OCI-M1 (cell line): ENCODE data around the gene TMEM123.

ENCODE experiments used
- DNase-seq: peaks from one replicate; lab custom pipeline; 2025; lab: John Stamatoyannopoulos, UW

TMEM123 gene, protein sequence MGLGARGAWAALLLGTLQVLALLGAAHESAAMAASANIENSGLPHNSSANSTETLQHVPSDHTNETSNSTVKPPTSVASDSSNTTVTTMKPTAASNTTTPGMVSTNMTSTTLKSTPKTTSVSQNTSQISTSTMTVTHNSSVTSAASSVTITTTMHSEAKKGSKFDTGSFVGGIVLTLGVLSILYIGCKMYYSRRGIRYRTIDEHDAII

DNA sequence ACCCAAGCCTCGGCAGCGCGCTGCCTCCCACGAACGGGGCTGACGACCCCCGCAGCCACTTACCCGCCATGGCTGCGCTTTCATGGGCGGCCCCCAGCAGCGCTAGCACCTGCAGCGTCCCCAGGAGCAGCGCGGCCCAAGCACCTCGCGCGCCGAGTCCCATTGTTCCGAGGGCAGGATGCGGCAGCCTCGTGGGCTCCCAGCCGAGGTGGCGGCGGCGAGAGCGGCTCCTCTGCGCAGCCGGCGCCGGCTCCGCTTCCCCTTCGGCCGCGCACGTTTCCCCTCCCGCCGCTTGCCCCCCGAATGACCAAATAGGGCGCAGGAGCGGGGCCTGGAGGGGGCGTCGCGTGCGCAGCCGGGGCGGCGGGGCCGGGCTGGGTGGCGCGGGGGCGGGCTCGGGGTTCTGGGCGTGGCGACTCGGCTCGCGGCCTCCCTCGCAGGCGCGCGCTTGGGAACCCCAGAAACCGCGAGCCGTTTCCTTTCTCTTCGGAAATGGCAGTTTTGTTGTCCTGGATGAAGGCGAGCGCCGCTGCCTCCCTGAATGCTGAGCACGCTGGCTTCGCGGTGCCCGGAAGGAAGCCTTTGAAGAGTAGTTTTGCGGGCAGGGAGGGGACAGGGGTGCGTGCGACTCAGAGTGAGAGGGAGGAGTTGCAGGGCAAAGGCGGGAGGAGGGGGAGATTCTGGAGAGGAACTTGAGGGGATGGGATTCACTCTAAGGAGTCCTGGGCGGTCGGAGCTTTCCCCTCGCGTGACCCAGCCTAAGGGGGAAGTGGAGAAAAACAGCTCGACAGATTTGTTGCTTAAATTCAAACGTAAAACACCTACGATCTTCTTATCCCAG, at the start of gene TMEM123:
TSS of gene TMEM123 (minus strand) at position 305 of the 841 bp plus-strand sequence. CDS start at position 163, 142 bp downstream.
- DNase-seq: peak; percentile 66

DNA sequence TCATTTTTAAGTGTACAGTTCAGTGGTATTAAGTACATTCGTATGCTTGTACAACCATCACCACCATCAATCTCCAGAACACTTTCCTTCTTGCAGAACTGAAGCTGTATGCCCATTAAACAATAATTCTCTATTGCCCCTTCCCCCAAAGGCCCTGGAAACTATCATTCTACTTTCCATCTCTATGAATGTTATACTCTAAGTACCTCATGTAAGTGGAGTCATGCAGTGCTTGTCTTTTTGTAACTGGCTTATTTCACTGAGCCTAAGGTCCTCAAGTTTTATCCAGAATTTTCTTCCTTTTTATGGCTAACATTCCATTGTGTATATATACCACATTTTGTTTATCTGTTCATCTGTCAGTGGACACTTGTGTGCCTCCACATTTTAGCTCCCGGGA, 48.3 kb upstream of the TMEM123 start:
- DNase-seq: no peak

DNA sequence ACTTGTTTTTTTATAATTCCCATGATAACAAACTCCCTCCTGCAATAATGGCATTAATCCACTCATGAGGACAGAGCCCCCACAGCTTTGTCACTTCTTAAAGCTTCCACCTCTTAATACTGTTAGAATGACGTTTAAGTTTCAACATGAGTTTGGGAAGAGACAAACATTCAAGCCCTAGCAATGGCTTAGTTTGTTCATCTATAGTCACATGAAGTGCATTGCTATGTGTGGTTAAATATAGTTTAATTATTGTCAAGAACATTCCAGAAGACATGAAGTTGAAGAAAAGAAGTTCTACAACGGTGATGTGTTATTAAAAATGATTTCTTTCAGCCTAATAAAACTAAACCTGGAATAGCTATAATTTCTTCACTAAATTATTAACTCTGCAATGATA, 47.4 kb upstream of the TMEM123 start:
- DNase-seq: no peak

DNA sequence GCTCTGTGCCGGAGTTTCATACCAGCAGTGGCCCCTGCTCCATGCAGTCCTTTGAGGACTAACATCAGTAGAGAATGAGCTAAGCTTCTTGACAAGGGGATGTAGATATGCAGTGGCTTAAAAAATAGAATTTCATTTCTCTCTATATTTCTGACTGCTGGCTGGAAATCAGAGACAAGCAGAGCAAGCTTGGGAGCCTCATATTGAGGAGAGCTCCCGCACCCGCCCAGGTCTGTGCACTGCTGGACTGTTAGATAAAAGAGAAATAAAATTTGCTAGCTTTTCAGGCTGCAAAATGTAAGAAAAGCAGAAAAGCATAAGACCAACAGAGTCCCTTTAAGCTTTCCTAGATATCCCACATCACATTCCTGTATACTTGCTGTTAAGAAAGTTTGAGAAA, 46.6 kb upstream of the TMEM123 start:
- no peak for DNase-seq

DNA sequence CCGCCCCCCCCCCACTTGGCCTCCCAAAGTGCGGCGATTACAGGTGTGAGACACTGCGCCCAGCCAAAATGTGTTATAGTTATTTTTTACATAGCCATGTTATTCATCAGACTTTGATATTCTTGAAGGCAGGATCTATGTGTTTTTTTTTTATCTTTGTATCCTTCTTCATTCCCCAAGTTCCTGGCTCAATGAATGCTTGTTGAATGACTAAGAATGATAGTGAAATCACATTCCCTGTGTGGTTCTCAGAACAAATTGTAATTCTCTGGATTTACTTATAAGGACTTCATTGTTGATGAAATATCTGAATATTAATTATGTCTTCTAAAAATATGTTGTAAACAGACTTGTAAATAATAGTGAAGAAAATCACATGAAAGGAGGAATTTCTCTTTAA, 44.5 kb upstream of the TMEM123 start:
- DNase-seq: no peak

DNA sequence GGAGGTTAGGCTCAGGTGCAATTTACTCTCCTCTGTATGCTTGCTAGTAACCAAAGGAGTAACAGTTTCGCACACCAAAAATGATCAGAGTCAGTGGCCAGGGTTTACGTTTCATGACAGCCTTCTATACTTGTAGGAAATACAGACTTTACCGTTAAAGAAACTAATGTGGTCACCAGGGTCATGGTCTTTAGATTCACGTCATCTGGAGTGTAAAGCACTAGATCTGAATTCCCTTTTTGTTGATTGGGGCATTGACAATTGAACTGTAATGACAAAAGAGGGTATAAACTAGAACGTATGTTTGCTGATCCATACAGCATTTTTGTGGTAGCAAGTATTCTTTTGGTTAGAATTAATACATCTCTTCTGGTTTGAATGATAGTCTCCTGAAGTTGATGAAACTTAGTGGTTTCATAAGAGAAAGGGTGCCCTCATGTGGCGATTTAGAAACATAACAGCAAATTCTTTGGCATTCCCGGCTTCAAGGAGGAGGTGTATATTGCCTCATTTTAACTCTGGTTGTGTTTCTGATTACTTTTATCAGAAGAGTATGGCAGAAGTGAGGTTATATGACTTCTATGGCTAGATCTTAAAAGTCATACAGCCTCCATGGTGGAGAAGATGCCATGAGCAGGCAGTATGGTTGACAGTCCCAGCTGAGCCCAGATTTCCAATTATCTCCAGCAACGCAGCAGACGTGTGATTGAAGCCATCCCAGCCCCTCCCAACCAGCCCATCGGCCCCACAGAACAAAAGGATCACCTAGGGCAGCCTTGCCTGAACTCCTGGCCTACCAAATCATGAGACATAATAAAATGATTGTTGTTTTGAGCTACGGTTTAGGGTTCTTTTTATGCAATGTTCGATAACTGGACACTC, 42.8 kb upstream of the TMEM123 start:
- peak; percentile 71 for DNase-seq

DNA sequence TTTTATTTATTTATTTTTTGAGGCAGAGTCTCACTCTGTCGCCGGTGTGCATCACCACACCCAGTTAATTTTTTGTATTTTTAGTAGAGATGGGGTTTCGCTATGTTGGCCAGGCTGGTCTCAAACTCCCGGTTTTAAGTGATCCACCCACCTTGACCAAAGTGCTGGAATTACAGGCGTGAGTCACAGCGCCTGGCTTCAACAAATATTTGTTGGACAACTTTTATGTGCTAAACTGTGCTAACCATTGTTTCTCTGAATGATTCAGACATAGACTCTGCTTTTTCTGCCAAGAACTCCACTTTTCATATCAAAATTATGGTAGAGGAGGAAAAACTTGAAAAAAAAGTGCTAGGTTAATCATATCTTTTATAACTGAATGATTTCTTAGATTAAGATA, 41.7 kb upstream of the TMEM123 start:
- DNase-seq: no peak

DNA sequence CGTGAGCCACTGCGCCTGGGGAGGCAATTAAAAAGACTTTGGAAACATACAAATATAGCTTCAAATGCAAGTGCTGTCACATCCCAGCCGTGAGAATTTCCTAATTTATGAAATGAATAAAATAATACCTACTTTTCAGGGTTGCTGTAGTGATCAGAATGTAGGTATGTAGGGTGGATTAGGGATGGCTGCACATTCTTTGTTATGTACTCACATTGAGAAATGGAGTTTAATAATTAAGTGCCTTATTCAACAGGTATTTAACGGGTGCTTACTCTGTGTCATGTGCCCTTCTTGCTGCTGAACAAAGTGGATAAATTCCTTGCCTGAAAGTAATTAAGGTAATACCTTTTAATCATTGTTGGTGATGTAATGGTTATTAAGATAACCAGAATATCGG, 41.0 kb upstream of the TMEM123 start:
- DNase-seq: no peak

DNA sequence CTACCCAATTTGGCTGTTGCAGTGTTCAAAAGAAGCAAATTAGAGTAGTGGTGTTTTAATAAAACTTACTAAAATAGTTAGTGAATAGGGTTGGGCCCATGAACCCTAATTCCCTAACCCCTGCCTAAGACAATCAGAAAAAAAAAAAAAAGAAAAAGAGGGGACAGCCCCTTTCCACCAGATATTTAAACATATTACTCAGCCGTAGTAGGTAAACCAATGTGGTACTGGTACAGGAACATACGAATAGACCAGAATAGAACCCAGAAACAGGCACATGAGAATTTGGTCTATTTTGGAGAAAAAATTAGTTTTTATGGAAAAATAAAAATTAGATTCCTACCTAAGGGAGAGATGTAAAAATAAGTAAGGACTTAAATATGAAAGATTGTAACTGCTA, 39.4 kb upstream of the TMEM123 start:
- DNase-seq: no peak

DNA sequence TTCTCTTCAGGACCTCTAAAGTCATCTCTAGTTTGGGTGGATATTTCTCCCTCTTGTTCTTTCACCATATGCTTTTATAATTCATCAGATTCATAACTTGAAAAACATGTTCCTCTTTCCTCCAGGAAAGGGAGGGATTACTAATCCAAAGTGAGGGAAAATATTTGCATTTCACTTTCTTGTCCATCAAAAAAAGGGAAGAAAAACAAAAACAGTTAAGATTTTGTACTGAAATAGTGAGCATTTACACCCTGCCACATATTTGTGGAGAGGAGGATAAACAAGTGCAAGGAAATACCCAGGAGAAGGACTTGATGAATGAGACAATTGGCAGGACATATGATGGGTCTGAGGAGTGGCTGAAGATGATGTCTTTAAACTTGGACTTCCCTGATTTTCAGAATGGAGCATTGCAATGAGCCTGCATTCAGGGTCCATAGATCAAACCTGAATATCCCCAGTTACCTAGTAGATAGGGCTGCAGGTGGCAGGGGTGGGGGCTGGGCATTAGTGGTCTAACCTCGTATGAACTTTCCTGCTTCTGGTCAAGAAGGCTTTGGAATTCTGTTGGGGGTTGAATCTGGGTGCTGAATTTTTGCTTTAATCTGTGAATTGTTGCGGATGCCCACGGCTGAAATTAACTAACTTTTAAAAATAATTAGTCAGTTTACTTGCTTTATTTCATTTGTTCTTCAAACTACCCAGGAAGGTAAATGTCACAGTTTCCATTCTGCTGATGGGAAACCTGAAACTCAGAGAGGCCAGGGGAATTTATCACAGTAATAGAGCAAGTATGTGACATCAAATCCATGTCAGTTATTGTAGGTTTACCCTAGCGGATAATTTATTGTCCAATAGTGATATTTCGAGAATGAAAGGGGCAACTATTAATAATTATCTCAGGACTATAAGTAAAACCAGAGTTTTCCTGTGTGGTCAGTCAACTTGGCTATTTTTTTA, 36.9 kb upstream of the TMEM123 start:
- no peak for DNase-seq

DNA sequence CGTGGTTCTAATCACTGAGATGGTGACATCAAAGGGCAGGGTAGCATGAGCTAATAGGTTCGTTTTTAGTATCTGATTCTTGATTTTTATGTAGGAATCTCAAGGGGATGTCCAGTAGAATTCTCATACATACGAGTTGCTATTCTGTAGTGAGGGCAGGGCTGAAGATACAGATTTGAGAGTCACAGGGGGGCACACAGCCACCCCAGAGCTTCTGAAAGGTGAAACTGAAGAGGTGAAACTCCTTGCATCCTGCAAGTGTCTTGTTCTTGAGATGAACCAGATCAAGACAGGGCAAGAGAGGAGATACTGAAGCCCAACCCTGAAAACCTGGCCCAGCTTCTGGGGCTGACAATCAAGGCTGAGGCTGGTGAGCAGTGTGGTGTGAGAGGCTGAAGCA, 35.6 kb upstream of the TMEM123 start:
- DNase-seq: no peak

DNA sequence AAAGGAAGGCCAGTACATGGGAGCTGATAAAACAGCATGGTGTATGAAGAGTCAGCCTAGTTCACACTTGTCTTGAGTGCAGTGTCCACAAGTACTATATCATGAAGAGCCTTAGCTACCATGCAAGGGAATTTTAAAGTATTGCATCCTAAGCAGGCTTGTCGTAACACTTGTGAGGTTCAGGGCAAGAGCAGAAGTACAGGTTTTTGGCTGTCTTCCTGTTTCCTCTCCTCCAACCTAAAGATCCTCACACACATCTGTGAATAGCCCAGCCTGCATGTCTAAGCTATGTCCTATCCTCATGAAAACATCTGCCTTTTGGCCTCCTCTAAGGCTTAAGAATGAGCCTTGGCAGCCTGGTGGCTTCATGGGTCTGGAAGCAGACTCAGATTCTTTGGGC, 34.6 kb upstream of the TMEM123 start:
- DNase-seq: no peak

DNA sequence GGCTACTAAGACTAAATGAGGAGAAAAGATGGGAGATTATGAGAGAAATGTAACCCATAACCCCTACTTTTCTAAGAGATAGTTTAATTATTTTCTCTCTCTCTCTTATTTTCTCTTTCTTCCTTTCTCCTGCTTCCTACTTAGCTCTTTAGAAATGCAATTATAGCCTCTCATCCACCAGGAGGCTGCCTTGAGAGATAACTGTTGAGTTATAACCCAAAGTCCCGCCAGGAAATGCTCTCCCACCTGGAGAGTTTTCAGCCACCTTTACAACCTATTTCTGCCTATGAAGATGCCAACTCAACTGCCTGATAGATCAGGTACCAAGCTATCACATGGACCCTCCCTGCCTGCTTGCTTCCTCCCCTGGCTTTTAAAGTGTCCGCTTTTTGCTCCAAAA, 34.0 kb upstream of the TMEM123 start:
- no peak for DNase-seq

DNA sequence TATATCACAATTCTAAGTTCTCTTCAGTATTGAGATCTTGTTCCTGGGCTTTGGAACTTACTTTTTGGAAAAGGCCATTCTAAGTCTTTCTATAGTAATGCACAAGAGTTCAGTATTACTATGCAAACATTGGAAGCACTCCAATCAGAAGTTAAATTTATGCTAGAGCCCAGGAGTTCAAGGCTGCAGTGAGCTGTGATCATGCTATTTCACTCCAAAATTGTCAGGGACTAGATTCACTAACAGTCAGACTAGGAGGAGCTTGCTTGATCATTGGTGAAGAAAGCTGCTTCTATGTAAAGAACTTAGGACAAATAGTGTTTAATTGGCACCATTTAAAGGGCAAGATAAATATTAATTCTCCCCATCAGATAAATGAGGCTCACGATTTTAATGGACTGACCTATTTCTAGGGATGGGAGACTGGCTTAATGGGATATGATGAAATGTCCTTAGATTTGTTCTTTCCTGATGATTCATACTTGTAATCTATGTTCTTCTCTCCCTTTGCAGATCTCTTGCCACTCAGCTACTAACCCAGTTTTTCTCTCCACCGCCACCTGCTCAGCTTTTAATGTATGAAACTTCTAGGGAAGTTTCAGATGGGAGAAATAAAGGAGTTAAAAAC, 32.6 kb upstream of the TMEM123 start:
- no peak for DNase-seq

DNA sequence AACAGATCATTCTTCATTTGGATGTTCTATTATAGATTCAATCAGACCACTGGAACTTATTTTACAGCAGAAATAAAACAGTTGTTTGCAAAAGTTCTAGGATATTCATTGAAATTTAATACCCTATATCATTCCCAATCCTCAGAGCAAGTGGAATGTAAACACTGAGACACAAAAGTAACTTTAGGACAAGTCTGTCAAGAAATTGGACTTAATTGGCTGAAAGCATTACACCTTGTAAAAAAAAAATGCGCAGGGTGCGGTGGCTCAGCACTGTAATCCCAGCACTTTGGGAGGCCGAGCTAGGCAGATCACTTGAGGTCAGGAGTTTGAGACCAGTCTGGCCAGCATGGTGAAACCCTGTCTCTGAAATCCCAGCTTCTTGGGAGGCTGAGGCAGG, 29.9 kb upstream of the TMEM123 start:
- no peak for DNase-seq

DNA sequence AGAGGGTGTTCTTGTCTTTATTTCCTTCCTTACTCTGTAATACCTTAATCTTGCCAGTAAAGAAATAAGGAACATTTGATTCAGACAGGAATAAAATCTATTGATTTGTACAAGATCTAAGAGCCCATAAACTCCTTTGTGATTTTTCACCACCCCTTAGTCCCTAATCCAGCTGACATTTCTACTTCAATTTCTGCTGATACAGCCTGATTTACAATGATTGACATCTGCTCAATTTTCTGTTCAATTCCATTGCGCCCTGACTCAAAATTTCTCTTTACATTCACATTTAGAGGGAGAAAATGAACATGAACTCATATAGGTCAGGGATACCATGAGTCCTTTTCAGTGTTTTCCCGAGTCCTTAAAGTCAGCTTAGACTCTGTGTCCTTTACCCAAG, 27.2 kb upstream of the TMEM123 start:
- DNase-seq: no peak

DNA sequence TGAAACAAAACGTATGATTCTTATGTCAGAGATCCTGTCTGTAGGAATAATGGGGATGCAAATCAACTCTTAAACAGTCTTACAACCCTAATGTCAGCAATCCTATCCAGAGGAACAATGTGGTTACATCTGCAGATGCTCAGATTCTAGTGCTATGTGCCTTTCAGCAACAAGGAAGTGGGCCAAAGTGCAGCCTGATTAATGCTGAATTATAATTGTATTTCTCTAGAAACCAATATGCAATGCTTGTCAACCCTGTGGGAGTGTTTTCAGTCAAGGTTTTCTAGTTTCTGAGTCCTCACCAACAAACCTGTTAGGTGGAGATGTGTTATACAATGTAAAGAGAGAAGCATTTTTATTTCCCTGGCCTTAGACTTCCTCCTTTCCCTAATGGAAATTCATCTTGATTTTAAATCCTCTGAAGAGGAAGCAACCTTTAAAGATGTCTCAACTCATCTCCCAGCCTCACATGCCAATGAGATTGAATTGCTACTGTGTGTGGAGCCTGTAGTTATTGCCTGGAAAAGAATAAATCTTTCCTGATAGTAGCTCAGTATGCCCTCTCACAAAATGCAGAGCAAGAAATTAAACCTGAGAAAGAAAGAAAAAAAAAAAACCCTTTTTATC, 26.2 kb upstream of the TMEM123 start:
- no peak for DNase-seq

DNA sequence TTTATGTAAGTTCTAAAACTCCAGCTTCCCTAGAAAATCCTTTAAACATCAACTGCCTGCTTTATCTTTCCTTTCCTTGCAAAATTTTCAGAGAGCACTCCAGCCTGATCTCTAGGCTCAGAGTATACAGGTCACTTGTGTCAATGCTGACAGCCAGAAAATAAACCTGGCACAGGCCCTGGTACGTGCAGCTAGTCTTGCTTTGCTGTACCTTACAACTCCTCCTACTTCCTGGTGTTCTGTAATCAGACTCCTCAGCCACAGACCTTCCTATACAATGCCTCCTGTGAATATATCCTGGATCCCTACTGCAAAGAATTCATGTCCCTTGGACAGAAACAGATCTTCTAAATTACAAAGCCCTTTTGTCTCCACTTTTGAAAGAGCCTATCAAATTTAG, 24.2 kb upstream of the TMEM123 start:
- peak; percentile 33 for DNase-seq

DNA sequence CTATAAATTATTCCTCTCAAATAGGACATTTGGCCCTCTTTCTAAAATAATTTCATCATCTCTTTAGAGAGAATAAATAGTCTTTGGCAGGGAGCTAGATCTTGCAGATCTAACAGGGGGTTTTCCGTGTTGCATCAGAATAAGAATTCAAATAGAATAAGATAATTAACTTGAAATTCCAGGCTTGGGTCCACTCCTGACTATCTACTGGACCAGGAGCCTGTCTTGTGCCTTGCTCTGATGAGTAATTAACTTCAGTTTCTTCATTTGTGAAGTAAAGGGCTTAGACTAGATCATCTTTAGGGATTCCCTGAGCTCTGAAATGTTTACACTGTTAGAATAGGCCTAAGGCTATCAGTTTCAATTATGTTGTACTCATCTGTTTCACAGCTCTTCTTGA, 23.5 kb upstream of the TMEM123 start:
- no peak for DNase-seq

DNA sequence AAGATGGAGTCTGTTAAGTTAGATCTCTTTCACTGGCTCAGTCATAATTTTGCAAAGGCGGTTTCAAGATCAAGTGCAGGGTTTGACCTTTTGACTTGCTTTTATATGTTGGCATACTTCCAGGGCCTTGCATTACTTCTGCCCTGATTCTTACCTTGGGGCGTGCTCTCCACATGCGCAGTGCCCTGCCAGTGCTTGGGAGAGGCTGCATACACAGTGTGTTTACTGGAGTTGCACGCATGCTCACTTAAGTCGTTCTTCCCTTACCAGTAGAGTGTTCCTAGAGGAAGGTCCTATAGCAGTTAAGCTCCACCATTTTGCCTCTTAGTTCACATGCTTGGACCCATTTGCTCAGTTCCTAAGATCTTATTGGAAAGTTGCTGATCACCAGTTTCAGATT, 21.0 kb upstream of the TMEM123 start:
- DNase-seq: no peak

DNA sequence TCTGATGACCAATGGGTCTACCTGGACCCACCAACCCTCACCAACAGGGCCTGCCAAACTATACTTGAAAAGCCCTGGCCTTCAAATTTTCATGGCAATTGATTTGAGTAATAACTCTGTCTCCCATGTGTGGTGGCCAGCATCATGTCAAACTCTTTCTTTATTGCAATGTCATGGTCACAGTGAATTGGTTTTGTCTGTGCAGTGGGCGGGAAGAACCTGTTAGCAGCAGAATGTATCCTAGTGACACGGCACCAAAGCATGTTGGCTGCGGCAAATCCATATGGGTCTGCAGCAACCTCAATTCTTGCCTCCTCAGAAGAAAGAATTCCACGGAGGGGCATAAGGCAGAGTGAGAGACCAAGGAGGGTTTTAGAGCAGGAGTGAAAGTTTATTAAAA, 19.6 kb upstream of the TMEM123 start:
- DNase-seq: no peak
